OCI-LY1 (cell line): Measurements from ENCODE around the gene FAF1.
"Not testable (repeated sequence)": the region's sequence is repeated elsewhere in the genome, so short reads cannot be mapped to it uniquely, and the experiment has no call there.

Experiments
- H2AFZ ChIP-seq: fragments of 200-600 bp; sonication (generic), shearing (Covaris generic); 2 replicates; pipeline ENCODE4 v1.6.0; 2014; ENCODE audit warnings: antibody characterized with exemption, mild to moderate bottlenecking, low read length
- H3F3A ChIP-seq: fragments of 200-600 bp; sonication (generic), shearing (Covaris generic); 2 replicates; pipeline ENCODE4 v1.6.0; 2014; ENCODE audit warnings: mild to moderate bottlenecking, antibody characterized with exemption, low read length, moderate library complexity; ENCODE audit not compliant: insufficient read depth
- H3K27ac ChIP-seq: fragments of 200-600 bp; sonication (generic); 2 replicates; pipeline ENCODE4 v1.5.1; 2014; ENCODE audit warnings: low read length, mixed run types, mild to moderate bottlenecking, low read depth; ENCODE audit not compliant: poor library complexity, severe bottlenecking
- H3K27me3 ChIP-seq: fragments of 200-600 bp; sonication (generic); 2 replicates; pipeline ENCODE4 v1.6.0; 2014; ENCODE audit warnings: antibody characterized with exemption, mild to moderate bottlenecking, low read length, moderate library complexity; ENCODE audit not compliant: insufficient read depth
- H3K36me3 ChIP-seq: fragments of 200-600 bp; sonication (generic); 2 replicates; pipeline ENCODE4 v1.6.1; 2014; ENCODE audit warnings: mild to moderate bottlenecking, antibody characterized with exemption, low read length, moderate library complexity, mixed read lengths; ENCODE audit not compliant: insufficient read depth
- H3K4me1 ChIP-seq: fragments of 200-600 bp; sonication (generic); 2 replicates; pipeline ENCODE4 v1.5.1; 2014; ENCODE audit warnings: mild to moderate bottlenecking, low read length, moderate library complexity; ENCODE audit not compliant: insufficient read depth, severe bottlenecking
- H3K4me2 ChIP-seq: fragments of 200-600 bp; sonication (generic), shearing (Covaris generic); 2 replicates; pipeline ENCODE4 v1.6.1; 2014; ENCODE audit warnings: low read length
- H3K4me3 ChIP-seq: fragments of 200-600 bp; sonication (generic); 2 replicates; pipeline ENCODE4 v1.5.1; 2014; ENCODE audit warnings: low read length, low read depth, mild to moderate bottlenecking, mixed read lengths; ENCODE audit not compliant: poor library complexity, severe bottlenecking
- H3K79me2 ChIP-seq: fragments of 200-600 bp; shearing (Covaris generic); 2 replicates; pipeline ENCODE4 v1.6.1; 2016; ENCODE audit warnings: mixed run types, low read length, mixed read lengths; ENCODE audit not compliant: insufficient read depth
- H3K9ac ChIP-seq: fragments of 200-600 bp; sonication (generic), shearing (Covaris generic); 2 replicates; pipeline ENCODE4 v1.6.1; 2014; ENCODE audit warnings: mild to moderate bottlenecking, low read length, mixed read lengths
- H3K9me2 ChIP-seq: fragments of 200-600 bp; sonication (generic), shearing (Covaris generic); 2 replicates; pipeline ENCODE4 v1.6.1; 2014; ENCODE audit warnings: low read depth, mild to moderate bottlenecking, low read length, mixed read lengths
- H3K9me3 ChIP-seq: fragments of 200-600 bp; shearing (Covaris generic); 2 replicates; pipeline ENCODE4 v1.6.1; 2014; ENCODE audit warnings: low read length, mixed read lengths
- H4K20me1 ChIP-seq: fragments of 200-600 bp; sonication (generic), shearing (Covaris generic); 2 replicates; pipeline ENCODE4 v1.6.0; 2016; ENCODE audit warnings: mild to moderate bottlenecking, low read length; ENCODE audit not compliant: insufficient read depth
- EZH2 ChIP-seq: fragments of 200-600 bp; sonication (generic), shearing (Covaris generic); IDR thresholded peaks from 2 replicates; pipeline ENCODE4 v1.8.0; 2017; ENCODE audit warnings: borderline replicate concordance, mixed run types, mild to moderate bottlenecking, antibody characterized with exemption, low read length, moderate library complexity, mixed read lengths
- TF ChIP-seq, protein P1 (sequence below): fragments of 200-600 bp; sonication (generic), shearing (Covaris generic); IDR thresholded peaks from 2 replicates; pipeline ENCODE4 v1.5.1; 2017; ENCODE audit warnings: mild to moderate bottlenecking, antibody characterized with exemption, low read length, moderate library complexity, mixed read lengths

Gene FAF1

DNA sequence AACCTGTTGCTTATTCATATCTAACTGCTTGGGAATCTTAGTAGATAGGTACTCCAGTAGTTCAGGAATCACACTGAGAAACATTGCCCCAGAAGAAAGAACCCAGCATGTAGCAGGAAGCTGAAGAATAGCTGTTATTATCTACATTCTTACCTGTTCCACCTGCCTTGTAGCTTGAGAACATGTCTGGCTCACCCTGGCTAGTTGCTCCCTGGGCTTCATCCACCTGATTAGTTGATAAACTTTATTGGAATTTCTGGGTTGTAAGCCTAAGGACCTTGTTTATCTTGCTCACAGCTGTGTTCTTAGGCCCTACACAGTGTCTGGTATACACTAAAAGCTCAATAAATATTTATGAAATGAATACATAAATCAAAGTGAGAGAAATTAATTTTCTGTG lies 430.6 kb downstream of the FAF1 start:
- Histone ChIP-seq H2AFZ (no peak overlapping the region), H4K20me1 (no peaks in the 10 kb centered on the region), H3K27me3 (no peaks in the 10 kb centered on the region), H3K36me3 (peaks cover 13% of the 10 kb centered on the region), H3K9me3 (no peaks in the 10 kb centered on the region), H3K4me1 (no peaks in the 10 kb centered on the region), H3K4me3 (no peak overlapping the region), H3K4me2 (no peak overlapping the region), H3K79me2 (no peaks in the 10 kb centered on the region), H3K27ac (no peak overlapping the region), H3K9ac (no peak overlapping the region), H3F3A (no peaks in the 10 kb centered on the region), H3K9me2 (no peaks in the 10 kb centered on the region)
- TF ChIP-seq, protein P1, sequence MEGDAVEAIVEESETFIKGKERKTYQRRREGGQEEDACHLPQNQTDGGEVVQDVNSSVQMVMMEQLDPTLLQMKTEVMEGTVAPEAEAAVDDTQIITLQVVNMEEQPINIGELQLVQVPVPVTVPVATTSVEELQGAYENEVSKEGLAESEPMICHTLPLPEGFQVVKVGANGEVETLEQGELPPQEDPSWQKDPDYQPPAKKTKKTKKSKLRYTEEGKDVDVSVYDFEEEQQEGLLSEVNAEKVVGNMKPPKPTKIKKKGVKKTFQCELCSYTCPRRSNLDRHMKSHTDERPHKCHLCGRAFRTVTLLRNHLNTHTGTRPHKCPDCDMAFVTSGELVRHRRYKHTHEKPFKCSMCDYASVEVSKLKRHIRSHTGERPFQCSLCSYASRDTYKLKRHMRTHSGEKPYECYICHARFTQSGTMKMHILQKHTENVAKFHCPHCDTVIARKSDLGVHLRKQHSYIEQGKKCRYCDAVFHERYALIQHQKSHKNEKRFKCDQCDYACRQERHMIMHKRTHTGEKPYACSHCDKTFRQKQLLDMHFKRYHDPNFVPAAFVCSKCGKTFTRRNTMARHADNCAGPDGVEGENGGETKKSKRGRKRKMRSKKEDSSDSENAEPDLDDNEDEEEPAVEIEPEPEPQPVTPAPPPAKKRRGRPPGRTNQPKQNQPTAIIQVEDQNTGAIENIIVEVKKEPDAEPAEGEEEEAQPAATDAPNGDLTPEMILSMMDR, result no peak
- TF ChIP-seq EZH2, result no peak

DNA sequence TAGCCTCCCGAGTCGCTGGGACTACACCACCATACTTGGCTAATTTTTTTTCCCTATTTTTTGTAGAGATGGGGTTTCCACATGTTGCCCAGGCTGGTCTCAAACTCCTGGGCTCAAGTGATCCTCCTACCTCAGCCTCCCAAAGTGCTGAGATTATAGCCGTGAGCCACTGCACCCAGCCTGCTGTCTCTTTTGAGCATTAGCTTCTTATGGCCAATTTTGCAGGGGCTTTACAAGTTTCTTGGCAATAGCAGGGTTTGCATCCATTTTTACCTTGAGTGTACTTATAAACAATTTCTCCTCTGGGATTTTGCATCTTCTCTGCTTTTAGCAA lies 432.1 kb downstream of the FAF1 start:
- not testable (repeated sequence) for H2AFZ ChIP-seq, H3K4me3 ChIP-seq, H3K79me2 ChIP-seq, H3F3A ChIP-seq, H3K9ac ChIP-seq, H3K9me2 ChIP-seq, H3K27me3 ChIP-seq, H3K4me1 ChIP-seq, H3K9me3 ChIP-seq, H4K20me1 ChIP-seq, H3K27ac ChIP-seq, H3K4me2 ChIP-seq
- peaks cover 13% of the 10 kb centered on the region for H3K36me3 ChIP-seq

DNA sequence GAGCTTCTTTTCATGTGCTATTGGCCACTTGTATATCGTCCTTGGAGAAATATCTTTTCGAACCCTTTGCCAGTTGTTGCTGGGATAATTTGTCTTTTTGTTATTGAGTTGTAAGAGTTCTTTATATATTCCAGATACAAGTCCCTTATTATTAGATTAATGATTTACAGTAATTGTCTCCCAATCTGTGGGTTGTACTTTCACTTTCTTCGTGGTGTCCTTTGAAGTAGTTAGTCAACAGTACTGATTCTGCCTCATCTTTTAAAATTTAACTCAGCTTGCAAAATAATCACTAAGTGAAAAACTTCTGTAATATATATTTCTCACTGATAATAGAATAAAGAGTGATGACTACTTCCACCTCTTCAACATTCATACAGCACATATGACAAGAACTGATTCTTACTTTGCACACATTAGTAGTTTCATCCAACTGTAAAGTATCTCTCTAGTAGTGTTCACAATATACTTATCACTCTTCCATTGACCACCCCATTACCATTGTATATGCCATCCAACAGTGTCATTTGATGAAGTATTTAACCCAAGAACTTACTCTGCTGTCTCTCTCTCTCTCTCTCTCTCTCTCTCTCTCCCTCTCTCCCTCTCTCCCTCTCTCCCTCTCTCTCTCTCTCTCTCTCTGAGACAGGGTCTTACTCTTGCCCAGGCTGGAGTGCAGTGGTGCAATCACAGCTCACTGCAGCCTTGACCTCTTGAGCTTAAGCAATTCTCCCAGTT lies 432.6 kb downstream of the FAF1 start:
- Histone ChIP-seq H3K9ac (no peak overlapping the region), H3K9me2 (no peaks in the 10 kb centered on the region), H3K27ac (no peak overlapping the region), H4K20me1 (no peaks in the 10 kb centered on the region), H3K79me2 (no peaks in the 10 kb centered on the region), H3K4me3 (no peak overlapping the region), H3K4me1 (no peaks in the 10 kb centered on the region), H2AFZ (no peak overlapping the region), H3K4me2 (no peak overlapping the region), H3K9me3 (no peaks in the 10 kb centered on the region; the same call in 1 of the 2 replicates), H3K27me3 (no peaks in the 10 kb centered on the region), H3K36me3 (peaks cover 13% of the 10 kb centered on the region), H3F3A (no peaks in the 10 kb centered on the region)
- TF ChIP-seq EZH2, result no peak
- TF ChIP-seq, protein P1, result no peak

DNA sequence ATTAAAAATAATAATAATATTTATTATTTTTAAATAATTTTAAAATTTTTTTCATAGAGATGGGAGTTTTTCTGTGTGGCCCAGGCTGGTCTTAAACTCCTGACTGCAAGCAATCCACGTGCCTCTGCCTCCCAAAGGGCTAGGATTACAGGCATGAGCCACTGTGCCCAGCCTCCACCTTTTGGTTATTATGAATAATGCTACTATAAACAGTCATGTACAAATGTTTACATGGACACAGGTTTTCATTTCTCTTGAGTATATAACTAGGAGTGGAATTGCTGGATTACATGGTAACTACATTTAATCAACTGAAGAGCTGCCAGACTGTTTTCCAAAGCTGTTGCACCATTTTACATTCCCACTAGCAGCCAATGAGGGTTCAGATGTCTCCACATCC lies 433.6 kb downstream of the FAF1 start:
- Histone ChIP-seq H3K9me3 (no peaks in the 10 kb centered on the region; the same call in 1 of the 2 replicates), H3K4me2 (no peak overlapping the region), H3K9me2 (no peaks in the 10 kb centered on the region), H3K27me3 (no peaks in the 10 kb centered on the region), H3K9ac (no peak overlapping the region), H3K79me2 (no peaks in the 10 kb centered on the region), H3K36me3 (peaks cover 9% of the 10 kb centered on the region), H3K27ac (no peak overlapping the region), H2AFZ (no peak overlapping the region), H3K4me3 (no peak overlapping the region), H3K4me1 (no peaks in the 10 kb centered on the region), H3F3A (no peaks in the 10 kb centered on the region), H4K20me1 (no peaks in the 10 kb centered on the region)
- TF ChIP-seq EZH2, result no peak
- TF ChIP-seq, protein P1, result no peak
